HCT116 (cell line): ENCODE data around the gene ASB6. TPM values are rescaled to one million over a fixed set of nuclear protein-coding genes. Genes with fewer than 3 reads are reported as not detected.

Experiments
- ATAC-seq: fragments of 200-7000 bp; cut with Tn5 transposase; 2 replicates; pipeline ENCODE4 v1.9.1; 2020; ENCODE audit warnings: mild to moderate bottlenecking, moderate library complexity
- BruUV-seq: library from RNA; stranded (reverse); fragments of 400-500 nt; replicated peaks from 2 replicates; lab custom pipeline; 2021; lab: Mats Ljungman, UMichigan
- CTCF ChIA-PET: fragments of 300-600 bp; sonication (Branson Sonifier 250); formaldehyde crosslinking; loops from one replicate; lab custom pipeline; 2021; ENCODE audit warnings: antibody characterized with exemption; lab: Charles Lee
- POLR2A ChIA-PET: fragments of 300-600, 350-600 bp; sonication (Branson Sonifier 250); formaldehyde crosslinking; loops from one replicate; lab custom pipeline; 2021; ENCODE audit warnings: antibody characterized with exemption; lab: Charles Lee
- RAD21 ChIA-PET, 2 experiments: fragments of 300-600 bp; sonication (Branson Sonifier 250); formaldehyde crosslinking; loops; one replicate each; lab custom pipeline; 2023; ENCODE audit warnings: low total read pairs in 2 of 2; ENCODE audit not compliant: uncharacterized antibody in 2 of 2, unreplicated experiment in 2 of 2, low non-redundant PET in 1 of 2; lab: Charles Lee
- DNase-seq: peaks from one replicate; pipeline ENCODE4 v3.0.0-alpha.2; 2010; ENCODE audit warnings: low read depth, low spot score
- H2AFZ ChIP-seq: fragments of 200-600 bp; shearing (Covaris generic), sonication (generic); 2 replicates; pipeline ENCODE4 v1.6.1; 2017; ENCODE audit warnings: low read depth, mixed run types, mixed read lengths, antibody characterized with exemption, low read length; ENCODE audit not compliant: poor library complexity, severe bottlenecking
- H3K27ac ChIP-seq: 2 replicates; pipeline ENCODE4 v1.5.1; 2012; ENCODE audit warnings: low read depth, low read length
- H3K27me3 ChIP-seq: fragments of 200-600 bp; sonication (generic); 2 replicates; pipeline ENCODE4 v1.6.1; 2016; ENCODE audit warnings: mixed run types, low read length, mixed read lengths; ENCODE audit not compliant: insufficient read depth
- H3K36me3 ChIP-seq, 2 experiments: fragments of 200-500 bp in 1 of 2; fragments of 200-600 bp in 1 of 2; sonication (Bioruptor generic) in 1 of 2; sonication (generic) in 1 of 2; 2 replicates each; pipeline versions ENCODE4 v1.5.1 to v1.6.1; 2014 to 2016; ENCODE audit warnings: low read length in 2 of 2, inconsistent platforms in 1 of 2, mixed read lengths in 1 of 2, mixed run types in 1 of 2; ENCODE audit not compliant: insufficient read depth in 2 of 2, control insufficient read depth in 1 of 2
- H3K4me1 ChIP-seq, 2 experiments: fragments of 200-600 bp in 1 of 2; sonication (generic) in 1 of 2; 2 replicates each; pipeline versions ENCODE4 v1.5.1 to v1.6.1; 2012 to 2017; ENCODE audit warnings: low read length in 2 of 2, inconsistent platforms in 1 of 2, mild to moderate bottlenecking in 1 of 2, mixed read lengths in 1 of 2, mixed run types in 1 of 2, moderate library complexity in 1 of 2; ENCODE audit not compliant: insufficient read depth in 2 of 2, control insufficient read depth in 1 of 2
- H3K4me2 ChIP-seq: fragments of 200-600 bp; sonication (generic); 2 replicates; pipeline ENCODE4 v1.6.1; 2017; ENCODE audit warnings: mixed run types, low read length, mixed read lengths
- H3K4me3 ChIP-seq, 2 experiments: fragments of 200-600 bp in 1 of 2; sonication (generic) in 1 of 2; replicated peaks in 1 of 2; 2 replicates each; pipeline ENCODE4 v1.5.1; 2011 to 2016; ENCODE audit warnings: low read length in 2 of 2, control low read depth in 1 of 2, low read depth in 1 of 2, mild to moderate bottlenecking in 1 of 2, mixed read lengths in 1 of 2, mixed run types in 1 of 2
- H3K79me2 ChIP-seq: fragments of 200-600 bp; sonication (generic); 2 replicates; pipeline ENCODE4 v1.6.1; 2017; ENCODE audit warnings: mild to moderate bottlenecking, mixed run types, low read length, moderate library complexity, mixed read lengths; ENCODE audit not compliant: insufficient read depth
- H3K9ac ChIP-seq: fragments of 200-600 bp; sonication (generic); 2 replicates; pipeline ENCODE4 v1.6.1; 2016; ENCODE audit warnings: low read length, mixed read lengths
- H3K9me2 ChIP-seq: fragments of 200-600 bp; sonication (generic), shearing (Covaris generic); 2 replicates; pipeline ENCODE4 v1.6.1; 2017; ENCODE audit warnings: mixed run types, mild to moderate bottlenecking, moderate library complexity; ENCODE audit not compliant: insufficient read depth
- H3K9me3 ChIP-seq, 2 experiments: fragments of 200-500 bp in 1 of 2; fragments of 200-600 bp in 1 of 2; sonication (Bioruptor generic) in 1 of 2; sonication (generic) in 1 of 2; 2 replicates each; pipeline ENCODE4 v1.6.1; 2014 to 2017; ENCODE audit warnings: low read length in 2 of 2, mixed read lengths in 2 of 2, inconsistent platforms in 1 of 2, low read depth in 1 of 2, mild to moderate bottlenecking in 1 of 2, mixed run types in 1 of 2, moderate library complexity in 1 of 2; ENCODE audit not compliant: control insufficient read depth in 1 of 2, insufficient read depth in 1 of 2
- H4K20me1 ChIP-seq: fragments of 200-600 bp; sonication (generic), shearing (Covaris generic); 2 replicates; pipeline ENCODE4 v1.6.1; 2017; ENCODE audit warnings: mixed run types, mild to moderate bottlenecking, moderate library complexity; ENCODE audit not compliant: insufficient read depth
- CBX3 ChIP-seq: IDR thresholded peaks from 2 replicates; pipeline ENCODE4 v1.6.1; 2012; ENCODE audit warnings: low read depth
- CEBPB ChIP-seq: IDR thresholded peaks from 2 replicates; pipeline ENCODE4 v1.6.1; 2012; ENCODE audit warnings: low read depth
- EGR1 ChIP-seq: IDR thresholded peaks from 2 replicates; pipeline ENCODE4 v1.6.1; 2012; ENCODE audit warnings: low read depth
- EZH2phosphoT487 ChIP-seq: fragments of 200-600 bp; IDR thresholded peaks from 2 replicates; pipeline ENCODE4 v1.6.1; 2018; ENCODE audit warnings: antibody characterized with exemption, borderline replicate concordance
- FOSL1 ChIP-seq: IDR thresholded peaks from 2 replicates; pipeline ENCODE4 v1.6.1; 2012; ENCODE audit warnings: low read depth
- JUND ChIP-seq: IDR thresholded peaks from 2 replicates; pipeline ENCODE4 v1.6.1; 2012
- POLR2AphosphoS5 ChIP-seq: IDR thresholded peaks from 2 replicates; pipeline ENCODE4 v1.6.1; 2011; ENCODE audit warnings: mild to moderate bottlenecking, low read depth, low read length, moderate library complexity
- RAD21 ChIP-seq: IDR thresholded peaks from 2 replicates; pipeline ENCODE4 v1.6.1; 2012; ENCODE audit warnings: low read depth, mild to moderate bottlenecking
- REST ChIP-seq: IDR thresholded peaks from 2 replicates; pipeline ENCODE4 v1.6.1; 2012; ENCODE audit warnings: low read depth
- SIN3A ChIP-seq: IDR thresholded peaks from 2 replicates; pipeline ENCODE4 v1.6.1; 2012; ENCODE audit warnings: low read depth
- SP1 ChIP-seq: IDR thresholded peaks from 2 replicates; pipeline ENCODE4 v1.6.1; 2012; ENCODE audit warnings: low read depth
- SRF ChIP-seq: IDR thresholded peaks from 2 replicates; pipeline ENCODE4 v1.6.1; 2012; ENCODE audit warnings: low read depth
- YY1 ChIP-seq: IDR thresholded peaks from 2 replicates; pipeline ENCODE4 v1.6.1; 2011; ENCODE audit warnings: low read length, low read depth, moderate library complexity, mild to moderate bottlenecking; ENCODE audit not compliant: insufficient replicate concordance; ENCODE audit errors: extremely low read depth
- ZFX ChIP-seq: fragments of 450-650 bp; IDR thresholded peaks from 2 replicates; pipeline ENCODE4 v1.6.1; 2017
- intact Hi-C: fragments of 100-400 bp; cut with micrococcal nuclease; formaldehyde crosslinking; loops from 2 replicates; pipeline ENCODE4 v1.10.0; 2022
- total RNA-seq: library from RNA; stranded (reverse); gene quantifications from one replicate; pipeline ENCODE4 v1.2.1, GENCODE V29; 2021; ENCODE audit not compliant: unreplicated experiment

The ASB6 gene
- total RNA-seq, 1 experiment from 2014 or later: 21.6 TPM

- TF ChIP-seq SRF: no peak
- no peak for TF ChIP-seq JUND
- TF ChIP-seq FOSL1: no peak
- no peak for TF ChIP-seq SP1
- TF ChIP-seq YY1: peak; percentile 80
- no peak for TF ChIP-seq EGR1
- no peak for TF ChIP-seq CEBPB
- TF ChIP-seq ZFX: peak; percentile 40; the same call in 1 of the 2 replicates
These were observed at the start of gene ASB6 (continued) for GRCh38 chr9:129641750-129642585.

GRCh38 chr9:129688285-129689043, 46.5 kb upstream of the ASB6 start:
- Histone ChIP-seq H3K27ac (no peak overlapping the region), H3K4me1 (peaks cover 19 to 48% of the 10 kb centered on the region in 2 experiments), H3K9ac (no peak overlapping the region), H4K20me1 (no peaks in the 10 kb centered on the region), H2AFZ (no peak overlapping the region), H3K27me3 (no peaks in the 10 kb centered on the region), H3K4me2 (no peak overlapping the region), H3K4me3 (no peak overlapping the region), H3K9me3 (no peaks in the 10 kb centered on the region), H3K36me3 (0 out of 4 replicates have a peak, but pooled peaks cover 0 to 3% of the 10 kb centered on the region in 2 experiments), H3K79me2 (no peaks in the 10 kb centered on the region), H3K9me2 (no peaks in the 10 kb centered on the region)
- POLR2A ChIA-PET: no interaction called here
- no peak for TF ChIP-seq CBX3
- TF ChIP-seq EZH2phosphoT487: no peak
- TF ChIP-seq JUND: no peak
- no peak for TF ChIP-seq SIN3A
- no peak for TF ChIP-seq POLR2AphosphoS5
- TF ChIP-seq FOSL1: no peak
- TF ChIP-seq RAD21: no peak
- no peak for TF ChIP-seq EGR1
- TF ChIP-seq REST: no peak
- intact Hi-C loops: no loop called here
- CTCF ChIA-PET: no interaction called here
- RAD21 ChIA-PET: no interaction called here
- no TSS peak for BruUV-seq
- no peak for ATAC-seq
- DNase-seq: no peak
